ENCODE measurements around the gene SMIM20.

- TF ChIP-seq, protein P1, sequence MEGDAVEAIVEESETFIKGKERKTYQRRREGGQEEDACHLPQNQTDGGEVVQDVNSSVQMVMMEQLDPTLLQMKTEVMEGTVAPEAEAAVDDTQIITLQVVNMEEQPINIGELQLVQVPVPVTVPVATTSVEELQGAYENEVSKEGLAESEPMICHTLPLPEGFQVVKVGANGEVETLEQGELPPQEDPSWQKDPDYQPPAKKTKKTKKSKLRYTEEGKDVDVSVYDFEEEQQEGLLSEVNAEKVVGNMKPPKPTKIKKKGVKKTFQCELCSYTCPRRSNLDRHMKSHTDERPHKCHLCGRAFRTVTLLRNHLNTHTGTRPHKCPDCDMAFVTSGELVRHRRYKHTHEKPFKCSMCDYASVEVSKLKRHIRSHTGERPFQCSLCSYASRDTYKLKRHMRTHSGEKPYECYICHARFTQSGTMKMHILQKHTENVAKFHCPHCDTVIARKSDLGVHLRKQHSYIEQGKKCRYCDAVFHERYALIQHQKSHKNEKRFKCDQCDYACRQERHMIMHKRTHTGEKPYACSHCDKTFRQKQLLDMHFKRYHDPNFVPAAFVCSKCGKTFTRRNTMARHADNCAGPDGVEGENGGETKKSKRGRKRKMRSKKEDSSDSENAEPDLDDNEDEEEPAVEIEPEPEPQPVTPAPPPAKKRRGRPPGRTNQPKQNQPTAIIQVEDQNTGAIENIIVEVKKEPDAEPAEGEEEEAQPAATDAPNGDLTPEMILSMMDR (IDR thresholded peaks at IDR 0.05; ENCODE audit: insufficient read depth, low read length, poor library complexity, severe bottlenecking) = no peak
- no peak for TF ChIP-seq EZH2phosphoT487 (conservative IDR thresholded peaks at IDR 0.05; ENCODE audit: low read length)
Observed at GRCh38 chr4:25927361-25928195, 13.6 kb downstream of the SMIM20 start.

Data from SU-DHL-6 (cell line).